ENCODE results near the gene TNKS2. TPM values are rescaled to one million over a fixed set of nuclear protein-coding genes. Genes with fewer than 3 reads are reported as not detected.

Gene TNKS2
- total and polyA plus RNA-seq, 2 of the 13 experiments (the other 11 are each of a cell fraction or from before 2014, with no cell fraction given): 15.2 to 19.4 TPM

- 0 out of 2 replicates have a peak, but pooled peaks have one; percentile 20 for TF ChIP-seq RERE (CRISPR knock-in tag; IDR thresholded peaks at IDR 0.05; ENCODE audit: low read depth)
- no peak for TF ChIP-seq ZNF260 (CRISPR knock-in tag; IDR thresholded peaks at IDR 0.05; ENCODE audit: borderline replicate concordance, low read depth)
- TF ChIP-seq MEIS2 (CRISPR knock-in tag; IDR thresholded peaks at IDR 0.05): no peak; the same call in 1 of the 2 replicates
- no peak for TF ChIP-seq SETDB1 (CRISPR knock-in tag; IDR thresholded peaks at IDR 0.05; ENCODE audit: borderline replicate concordance)
- TF ChIP-seq ZSCAN25 (CRISPR knock-in tag; IDR thresholded peaks at IDR 0.05): no peak
- TF ChIP-seq HINFP (CRISPR knock-in tag; IDR thresholded peaks at IDR 0.05; ENCODE audit: low read depth): peak; percentile 73; the same call in 1 of the 2 replicates
- 0 out of 2 replicates have a peak, but pooled peaks have one; percentile 60 for TF ChIP-seq JUND (CRISPR knock-in tag; IDR thresholded peaks at IDR 0.05)
- peak; percentile 32; the same call in 1 of the 2 replicates for TF ChIP-seq MTA1 (CRISPR knock-in tag; IDR thresholded peaks at IDR 0.05; ENCODE audit: borderline replicate concordance)
- peak; percentile 71; the same call in 1 of the 2 replicates for TF ChIP-seq ZFP1 (CRISPR knock-in tag; IDR thresholded peaks at IDR 0.05)
- TF ChIP-seq MED1 (CRISPR knock-in tag; IDR thresholded peaks at IDR 0.05): no peak; the same call in none of the 2 replicates
- TF ChIP-seq ZNF296 (CRISPR knock-in tag; conservative IDR thresholded peaks at IDR 0.05): no peak; the same call in 1 of the 2 replicates
- peak; percentile 31; the same call in 1 of the 2 replicates for TF ChIP-seq PAXIP1 (CRISPR knock-in tag; conservative IDR thresholded peaks at IDR 0.05)
- TF ChIP-seq ZNF446 (CRISPR knock-in tag; IDR thresholded peaks at IDR 0.05): peak; percentile 90
- no peak for TF ChIP-seq PHF5A (CRISPR knock-in tag; IDR thresholded peaks at IDR 0.05; ENCODE audit: low read depth, unreplicated experiment)
- TF ChIP-seq WIZ (CRISPR knock-in tag; IDR thresholded peaks at IDR 0.05): 0 out of 2 replicates have a peak, but pooled peaks have one; percentile 69
- peak; percentile 92 for TF ChIP-seq ZNF331 (CRISPR knock-in tag; IDR thresholded peaks at IDR 0.05)
- TF ChIP-seq ZNF670 (CRISPR knock-in tag; IDR thresholded peaks at IDR 0.05; ENCODE audit: borderline replicate concordance): no peak
- no peak; the same call in 1 of the 2 replicates for TF ChIP-seq SP140L (CRISPR knock-in tag; IDR thresholded peaks at IDR 0.05; ENCODE audit: borderline replicate concordance)
- TF ChIP-seq ZNF33B (CRISPR knock-in tag; IDR thresholded peaks at IDR 0.05): 0 out of 2 replicates have a peak, but pooled peaks have one; percentile 63
Measured at GRCh38 chr10:91908337-91909116, 110.3 kb downstream of the TNKS2 start (continued).
